ENCODE measurements around the gene ARHGAP15.

Gene ARHGAP15

GRCh38 chr2:143146366-143146765 is 17.1 kb downstream of the ARHGAP15 start:
- no peak for DNase-seq

- DNase-seq = no peak
Measured at GRCh38 chr2:143146815-143147530, 17.8 kb downstream of the ARHGAP15 start.

DNA sequence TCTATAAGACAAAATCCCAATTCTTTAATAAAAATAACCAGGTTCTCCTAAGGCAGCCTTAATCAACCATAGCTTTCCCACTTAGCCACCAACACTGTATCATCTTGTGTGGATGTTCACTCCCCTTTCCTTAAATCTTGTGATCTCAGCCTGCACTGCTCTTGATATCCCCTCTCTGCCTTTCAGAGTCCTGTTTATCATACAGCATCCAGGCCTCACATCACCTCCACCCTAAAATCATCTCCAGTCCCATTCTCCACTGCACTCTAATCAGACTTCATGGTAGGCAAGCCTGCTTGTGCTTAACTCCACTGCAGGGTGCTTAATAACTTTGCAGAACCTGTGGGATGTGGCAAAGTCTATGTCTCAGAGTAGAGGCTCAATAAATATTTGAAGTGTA is 18.8 kb downstream of the ARHGAP15 start:
- DNase-seq = no peak

DNA sequence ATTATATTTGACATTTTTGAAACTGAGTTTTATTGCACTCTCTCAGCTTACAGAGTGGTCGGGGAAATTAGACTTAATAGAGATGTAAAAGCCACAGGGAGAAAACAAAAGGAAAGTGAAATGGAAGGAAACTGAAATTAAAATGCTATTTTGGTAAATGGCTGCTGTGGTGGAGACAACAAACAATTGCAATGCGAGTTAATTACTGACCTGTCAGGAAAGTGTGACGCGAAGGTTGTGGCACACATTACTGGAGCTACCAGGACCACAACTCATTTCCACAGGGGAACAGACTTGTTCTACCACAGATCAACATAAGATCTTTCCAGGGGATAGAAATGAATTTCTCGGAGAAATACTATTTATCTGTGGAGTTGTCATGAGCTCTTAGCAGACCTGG is 19.5 kb downstream of the ARHGAP15 start:
- DNase-seq = no peak

DNA sequence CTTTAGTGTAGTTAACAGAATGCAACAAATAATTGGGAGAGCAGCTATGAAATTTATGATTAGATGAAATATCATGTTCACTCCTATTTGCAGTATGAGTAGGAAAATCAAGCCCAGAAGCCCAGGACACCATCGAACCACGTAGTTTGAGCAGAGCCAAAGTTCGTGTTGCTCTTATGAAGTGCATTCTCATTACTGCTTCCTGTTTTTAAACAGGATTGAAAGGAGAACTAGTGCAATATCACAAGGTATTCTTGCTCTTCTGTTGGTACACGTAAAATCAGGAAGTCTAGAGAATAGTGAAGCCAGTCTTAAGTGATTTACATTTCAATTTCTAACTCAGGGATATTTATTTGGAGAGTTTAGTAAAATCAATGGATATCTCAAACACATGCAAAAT is 21.1 kb downstream of the ARHGAP15 start:
- no peak for DNase-seq

GRCh38 chr2:143151111-143151752 is 22.0 kb downstream of the ARHGAP15 start:
- DNase-seq = no peak

GRCh38 chr2:143152219-143152618 is 23.0 kb downstream of the ARHGAP15 start:
- no peak for DNase-seq

DNA sequence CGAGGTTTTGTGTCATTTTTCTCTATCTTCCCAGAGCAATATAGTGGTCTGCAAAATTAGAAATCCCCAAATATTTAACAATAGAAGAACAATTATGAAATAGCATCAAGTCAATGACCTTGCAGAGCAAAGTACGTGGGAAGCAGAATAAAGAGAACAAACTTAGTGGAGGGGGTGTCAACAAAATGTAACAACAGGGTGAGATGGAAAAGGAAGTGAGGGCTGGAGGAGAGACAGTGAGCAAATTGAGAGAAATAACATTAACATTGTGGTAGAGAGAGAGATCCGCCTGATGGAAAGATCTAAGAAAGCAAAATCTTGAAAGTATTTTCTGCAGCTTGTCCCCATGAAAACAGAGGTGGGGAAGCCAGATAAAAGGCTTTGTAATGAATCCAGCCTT is 23.4 kb downstream of the ARHGAP15 start:
- DNase-seq = no peak

DNA sequence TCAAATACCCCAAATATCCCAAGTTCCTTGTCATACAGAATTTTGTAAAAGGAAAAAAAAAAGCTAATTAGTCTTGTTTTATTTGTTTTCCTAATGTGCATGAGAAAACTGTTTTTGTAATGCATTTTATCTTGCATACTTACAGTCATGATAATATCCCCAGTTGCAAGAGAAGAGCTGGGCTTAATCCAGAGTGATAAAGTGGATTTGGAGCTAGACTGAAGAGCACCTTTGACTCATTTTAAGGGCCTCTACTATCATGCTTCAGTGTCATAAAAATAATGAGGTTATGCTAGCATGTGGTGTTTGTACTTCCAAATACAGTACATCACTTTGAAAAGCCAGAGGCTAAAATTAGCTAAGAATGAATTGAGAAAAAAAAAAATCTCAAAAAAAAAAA is 26.4 kb downstream of the ARHGAP15 start:
- DNase-seq = no peak

GRCh38 chr2:143157001-143157400 is 27.8 kb downstream of the ARHGAP15 start:
- DNase-seq = no peak

- no peak for DNase-seq
Measured at GRCh38 chr2:143157418-143157817, 28.2 kb downstream of the ARHGAP15 start.

GRCh38 chr2:143158098-143158497 is 28.9 kb downstream of the ARHGAP15 start:
- DNase-seq = no peak

GRCh38 chr2:143158551-143159485 is 29.6 kb downstream of the ARHGAP15 start:
- no peak for DNase-seq

GRCh38 chr2:143159486-143159840 is 30.2 kb downstream of the ARHGAP15 start:
- DNase-seq = no peak

DNA sequence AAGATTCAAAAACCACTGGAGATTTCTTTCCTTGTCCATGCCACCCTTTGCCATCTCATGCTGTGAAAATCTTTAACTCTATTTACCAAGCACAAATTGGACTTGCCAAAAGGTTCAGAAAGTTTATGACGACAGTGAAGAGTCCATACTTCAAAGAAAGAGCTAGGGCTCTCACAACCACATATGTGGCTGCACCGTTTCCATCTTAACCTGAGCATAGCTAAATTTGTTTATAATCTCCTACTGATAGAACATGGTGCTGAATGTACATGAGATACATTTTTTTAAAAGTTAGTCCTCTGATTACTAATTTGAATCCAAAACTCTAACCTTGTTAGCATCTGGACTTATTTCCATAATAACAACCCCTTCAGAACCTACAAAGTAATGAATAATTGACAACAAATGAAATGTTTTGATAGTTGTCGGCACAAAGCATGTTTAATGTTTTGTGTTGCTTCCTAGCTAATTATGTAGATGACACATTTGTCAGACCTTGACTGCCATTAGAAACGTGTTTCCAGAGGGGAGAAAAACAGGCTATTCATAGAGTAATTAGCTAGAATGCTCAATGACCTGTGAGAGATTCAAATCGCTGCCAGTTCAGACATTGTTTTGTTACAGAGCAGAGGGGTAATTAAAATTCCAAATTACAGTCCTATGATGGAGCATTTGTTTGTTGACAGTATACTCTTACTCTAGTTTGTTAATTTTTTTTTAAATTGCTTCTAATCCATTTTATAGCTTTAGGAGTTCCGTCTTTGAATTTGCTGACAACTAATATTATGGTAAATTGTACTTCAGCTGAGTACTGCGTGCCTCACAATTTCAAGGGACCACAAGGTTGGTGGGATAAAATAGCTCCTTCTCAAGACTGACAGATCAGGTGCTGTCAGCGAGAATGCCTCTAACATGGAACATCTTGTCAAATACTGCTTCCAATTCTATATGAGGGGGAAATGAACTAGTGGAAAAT is 31.8 kb downstream of the ARHGAP15 start:
- DNase-seq = no peak

- DNase-seq = no peak
Measured at GRCh38 chr2:143162123-143162837, 33.1 kb downstream of the ARHGAP15 start.

DNA sequence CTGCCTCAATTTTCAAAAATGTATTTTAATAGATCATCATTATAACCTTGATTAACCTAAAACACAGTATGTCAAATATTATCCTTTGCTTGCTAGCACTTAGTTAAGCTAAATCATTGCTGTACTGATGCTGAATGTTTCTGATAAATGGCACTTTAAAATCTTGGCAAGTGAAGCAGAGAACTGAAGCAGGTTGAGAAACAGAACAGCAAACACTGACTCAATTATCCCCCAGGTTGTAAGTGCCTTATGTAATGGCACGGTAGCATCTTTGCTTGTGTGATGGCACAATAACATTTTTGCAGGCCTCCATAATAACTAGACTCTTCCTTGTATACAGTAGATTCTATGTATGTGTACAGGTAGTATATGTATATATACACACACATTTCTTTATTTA is 33.8 kb downstream of the ARHGAP15 start:
- no peak for DNase-seq

- no peak for DNase-seq
Measured at GRCh38 chr2:143163499-143163898, 34.3 kb downstream of the ARHGAP15 start.

DNA sequence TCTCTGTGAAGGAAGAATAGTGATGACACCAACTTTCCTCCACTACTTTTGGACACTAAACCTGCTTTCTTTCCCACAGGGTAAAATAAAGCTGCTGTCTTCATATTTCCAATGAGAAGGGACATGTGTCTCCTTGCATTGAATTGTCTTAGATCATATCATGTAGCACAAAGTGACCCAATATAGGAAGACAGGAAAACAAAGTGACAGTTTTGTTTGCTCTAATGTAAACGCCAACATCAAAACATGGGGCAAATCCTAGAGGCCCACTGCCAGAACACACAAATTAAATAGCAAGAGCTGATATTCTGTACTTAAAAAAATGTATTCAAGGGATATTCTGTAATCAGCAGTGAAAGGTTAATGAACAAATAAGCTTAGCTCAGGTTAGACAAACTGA is 36.1 kb downstream of the ARHGAP15 start:
- DNase-seq = no peak

GRCh38 chr2:143169105-143169504 is 39.9 kb downstream of the ARHGAP15 start:
- DNase-seq = no peak

GRCh38 chr2:143171817-143172216 is 42.6 kb downstream of the ARHGAP15 start:
- DNase-seq = no peak

GRCh38 chr2:143175438-143175837 is 46.2 kb downstream of the ARHGAP15 start:
- no peak for DNase-seq

Measured in DMS79 (cell line).